Nucleus accumbens (tissue), 56 donors: ENCODE data around the gene ZBTB17.
"Not testable (repeated sequence)": the region's sequence is repeated elsewhere in the genome, so short reads cannot be mapped to it uniquely, and the experiment has no call there.

Experiments
- DNase-seq, 56 donors: peaks; one replicate each; lab custom pipeline; 2025; lab: John Stamatoyannopoulos, UW

ZBTB17 gene

DNA sequence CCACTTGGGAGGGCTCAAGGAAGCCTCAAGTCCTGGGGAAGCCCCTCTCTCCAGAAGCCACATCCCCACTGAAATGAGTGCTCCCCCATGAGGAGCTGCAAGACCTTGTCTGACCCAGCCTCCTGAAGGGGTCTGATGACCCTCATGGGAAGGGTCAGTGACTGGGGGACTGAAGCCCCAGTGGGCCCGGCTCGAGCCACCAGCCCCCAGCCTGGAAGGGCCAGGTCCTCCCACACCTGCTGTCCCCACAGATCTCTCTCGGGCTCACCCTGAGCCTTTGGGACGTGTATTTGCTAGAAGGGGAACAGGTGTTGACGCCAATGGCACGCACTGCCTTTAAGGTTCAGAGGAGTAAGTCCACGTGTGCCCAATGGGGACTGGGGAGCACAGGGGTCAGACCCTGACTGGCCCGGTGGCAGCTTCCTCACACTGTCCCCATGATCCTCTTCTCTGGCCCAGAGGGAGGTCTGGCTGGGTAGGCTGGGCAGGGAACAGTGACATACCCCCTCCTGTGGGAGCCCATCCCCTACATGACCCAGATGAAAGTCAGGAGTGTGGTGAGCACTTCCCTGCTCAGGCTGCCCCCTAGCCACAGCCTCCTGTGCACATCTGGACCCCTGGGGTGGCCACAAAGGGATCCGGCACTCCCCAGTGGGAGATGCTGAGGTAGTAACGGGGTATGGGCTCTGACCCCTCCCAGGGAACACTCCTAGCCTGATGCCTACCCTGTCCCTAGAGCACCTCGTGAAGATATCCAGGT lies 15.7 kb upstream of the ZBTB17 start:
- DNase-seq = no peak

DNA sequence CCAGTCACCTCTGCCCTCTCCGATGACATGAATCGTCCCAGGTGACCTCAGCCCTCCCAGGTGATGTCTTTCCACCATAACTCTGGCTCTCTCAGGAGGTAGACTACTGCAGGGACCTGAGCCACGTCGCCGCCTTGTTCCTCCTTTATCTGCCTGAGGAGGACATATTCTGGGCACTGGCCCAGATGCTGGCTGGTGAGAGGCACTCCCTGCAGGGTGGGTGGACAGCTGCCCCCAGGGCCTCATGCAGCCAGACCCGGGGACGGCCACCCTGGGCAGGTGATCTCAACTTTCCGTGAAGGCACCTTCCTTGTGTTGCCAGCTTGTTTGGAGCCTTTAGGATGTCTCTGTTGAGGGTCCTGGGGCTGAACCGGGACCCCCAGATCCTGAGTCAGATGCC lies 13.9 kb upstream of the ZBTB17 start:
- no peak for DNase-seq

DNA sequence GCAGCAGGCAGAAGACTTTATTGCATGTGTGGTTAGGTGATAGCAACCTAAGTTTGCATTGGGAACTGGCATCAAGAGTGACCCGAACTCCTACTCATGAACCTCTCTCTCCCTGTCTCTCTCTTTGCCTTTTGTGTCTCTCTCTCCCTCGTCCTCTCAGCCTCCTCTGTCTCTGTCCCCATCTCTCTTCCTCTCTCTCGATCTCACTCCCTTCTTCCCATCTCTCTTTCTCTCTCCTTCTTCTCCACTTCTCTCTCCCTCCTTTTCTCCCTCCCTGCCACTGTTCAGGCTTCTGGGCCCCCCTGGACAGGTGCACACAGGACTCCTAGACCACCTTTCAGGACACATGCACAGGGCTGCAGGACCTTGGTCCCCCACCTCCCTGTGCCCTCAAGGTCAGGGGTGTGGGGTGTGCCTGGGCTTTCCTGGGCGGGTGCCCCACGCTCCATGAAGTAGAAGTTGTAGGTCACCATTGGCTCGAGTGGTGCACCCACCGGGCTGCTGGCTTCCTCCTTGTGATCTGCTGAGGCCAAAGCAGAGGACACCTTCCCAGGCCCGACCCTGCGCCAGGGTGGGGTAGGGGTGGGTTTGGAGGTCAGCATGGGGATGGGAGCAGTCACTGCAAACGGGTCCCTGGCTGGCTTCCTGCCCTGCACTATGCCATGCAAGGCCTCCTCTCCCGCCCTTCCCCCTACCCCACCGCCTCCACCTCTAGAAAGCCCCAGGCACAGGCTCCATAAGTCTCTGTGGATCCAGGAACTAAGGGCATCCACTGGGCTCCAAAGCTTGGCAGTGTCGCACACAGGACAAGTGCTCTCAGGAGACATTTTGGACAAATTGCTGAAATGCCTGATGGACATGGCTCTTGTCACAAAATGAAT lies 13.2 kb upstream of the ZBTB17 start:
- DNase-seq = no peak

DNA sequence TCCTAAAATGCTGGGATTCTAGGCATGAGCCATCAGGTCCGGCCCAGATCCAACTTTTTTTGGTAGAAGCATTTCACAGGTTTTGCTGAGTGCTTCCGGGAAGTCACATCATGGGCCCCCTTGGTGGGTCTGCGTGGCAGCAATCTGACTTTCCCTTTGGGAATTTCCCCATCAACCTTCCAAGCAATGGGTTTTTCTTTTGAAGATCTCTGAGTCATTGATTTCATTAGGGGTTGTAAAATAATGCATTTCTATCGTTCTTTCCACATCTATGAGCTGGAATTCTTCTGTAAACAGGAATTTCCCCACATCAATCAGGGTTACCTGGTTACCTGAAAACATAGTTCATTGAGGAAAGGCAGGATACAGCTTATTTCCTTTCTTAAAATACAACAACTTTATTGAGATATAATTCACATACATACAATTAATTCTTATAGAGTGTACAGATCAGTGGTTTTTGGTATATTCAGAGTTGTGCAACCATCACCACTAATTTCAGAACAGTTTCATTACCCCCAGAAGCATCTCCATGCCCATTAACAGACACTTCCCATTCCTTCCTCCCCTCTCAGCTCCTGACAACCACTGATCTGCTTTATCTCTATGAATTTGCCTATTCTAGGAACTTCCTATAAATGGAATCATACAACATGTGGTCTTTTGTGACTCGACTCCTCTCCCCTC lies 9.9 kb upstream of the ZBTB17 start:
- no peak for DNase-seq

DNA sequence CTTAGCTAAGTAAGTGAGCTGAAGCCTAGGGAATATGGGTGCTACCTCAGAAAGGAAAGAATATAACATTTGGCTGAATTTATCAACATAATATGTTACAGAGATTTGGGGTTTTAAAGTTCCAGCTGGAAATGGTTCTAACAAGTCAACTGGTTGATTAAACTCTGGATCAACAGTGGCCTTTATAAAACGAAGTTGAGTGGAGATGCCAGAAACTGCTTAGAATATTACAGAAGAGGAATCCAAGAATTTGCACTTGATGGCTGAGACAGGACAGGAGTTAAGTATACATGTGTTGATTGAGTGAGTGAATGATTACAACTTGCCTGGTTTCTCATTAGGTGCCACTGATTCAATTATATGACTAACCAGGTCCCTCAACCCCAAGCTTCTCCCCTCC lies 7.4 kb upstream of the ZBTB17 start:
- DNase-seq = no peak

DNA sequence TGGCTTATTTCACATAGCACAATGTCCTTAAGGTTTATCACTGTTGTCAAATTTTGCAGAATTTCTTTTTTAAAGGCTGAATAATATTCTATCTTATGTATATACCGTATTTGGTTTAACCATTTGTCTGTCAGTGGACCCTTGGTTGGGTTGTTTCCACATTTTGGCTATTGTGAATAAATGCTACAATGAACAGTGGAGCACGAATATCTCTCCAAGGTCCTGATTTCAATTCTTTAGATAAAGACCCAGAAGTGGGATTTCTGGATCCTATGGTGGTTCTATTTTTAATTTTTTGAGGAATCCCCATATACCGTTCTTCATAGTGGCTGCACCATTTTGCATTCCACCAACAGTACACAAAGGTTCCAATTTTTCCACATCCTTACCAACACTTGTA lies 5.8 kb upstream of the ZBTB17 start:
- no peak for DNase-seq

DNA sequence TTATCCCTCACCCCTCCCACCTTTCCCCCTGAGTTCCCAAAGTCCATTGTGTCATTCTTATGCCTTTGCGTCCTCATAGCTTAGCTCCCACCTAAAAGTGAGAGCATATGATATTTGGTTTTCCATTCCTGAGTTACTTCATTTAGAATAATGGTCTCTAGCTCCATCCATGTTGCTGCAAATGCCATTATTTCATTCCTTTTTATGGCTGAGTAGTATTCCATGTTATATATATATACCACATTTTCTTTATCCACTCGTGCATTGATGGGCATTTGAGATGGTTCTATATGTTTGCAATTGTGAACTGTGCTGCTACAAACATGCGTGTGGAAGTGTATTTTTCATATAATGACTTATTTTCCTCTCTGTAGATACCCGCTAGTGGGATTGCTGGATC lies 2.0 kb upstream of the ZBTB17 start:
- DNase-seq = not testable (repeated sequence)

DNA sequence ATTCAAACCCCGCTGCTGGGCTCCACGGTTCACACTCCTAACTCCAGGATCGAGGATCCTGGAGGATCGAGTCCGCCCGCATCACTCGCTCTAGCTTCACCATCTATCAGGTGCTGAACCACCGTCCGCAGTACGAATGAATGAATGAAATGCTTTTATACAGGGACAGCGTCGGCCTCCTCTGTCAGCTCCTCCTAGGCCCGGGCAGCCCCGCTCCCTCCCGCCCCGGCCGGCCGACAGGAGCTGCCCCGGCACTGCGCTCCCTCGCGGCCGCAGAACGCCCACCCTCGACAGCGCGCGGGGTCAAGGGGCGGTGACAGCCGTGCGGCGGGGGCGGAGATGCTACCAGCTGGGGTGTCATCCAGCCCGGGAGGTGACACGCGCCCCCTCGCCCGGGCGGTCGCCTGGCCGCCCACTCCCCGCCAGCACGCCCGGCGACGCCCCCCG lies 520 bp downstream of the ZBTB17 start:
- peak in 47 of 56 donors; percentile 29 to 92 (median 73) for DNase-seq

DNA sequence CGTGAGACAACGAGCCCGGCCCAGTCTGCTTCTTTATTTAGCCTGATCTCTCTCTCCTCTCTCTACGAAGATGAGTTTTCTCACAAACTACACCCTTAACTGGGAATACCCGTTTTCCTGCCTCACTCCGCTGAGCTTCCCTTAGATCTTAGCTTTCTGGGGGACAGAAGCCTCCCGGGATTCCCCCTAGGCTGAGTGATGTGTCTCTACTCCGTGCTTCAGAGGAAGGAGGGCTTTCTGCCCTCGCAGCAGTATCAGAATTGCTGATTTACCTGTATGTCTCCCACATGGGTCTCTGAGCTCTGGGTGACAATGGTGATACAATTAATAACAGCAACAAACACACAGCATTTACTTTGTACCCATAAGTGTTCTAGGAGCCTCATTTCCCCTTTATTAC lies 1.0 kb downstream of the ZBTB17 start:
- DNase-seq = no peak

DNA sequence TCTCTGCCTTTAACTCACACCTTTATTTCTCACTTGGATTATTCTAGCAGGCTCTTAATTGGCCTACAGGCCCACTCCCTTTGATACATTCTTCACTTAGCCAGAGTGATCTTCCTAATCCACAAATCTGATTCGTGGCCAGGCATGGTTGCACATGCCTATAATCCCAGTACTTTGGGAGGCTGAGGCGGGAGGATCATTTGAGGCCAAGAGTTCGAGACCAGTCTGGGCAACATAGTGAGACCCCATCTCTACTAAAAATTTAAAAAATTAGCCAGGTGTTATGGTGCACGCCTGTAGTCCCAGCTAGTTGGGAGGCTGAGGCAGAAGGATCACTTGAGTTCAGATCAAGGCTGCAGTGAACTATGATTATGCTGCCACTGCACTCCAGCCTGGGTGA lies 2.1 kb downstream of the ZBTB17 start:
- DNase-seq = no peak

DNA sequence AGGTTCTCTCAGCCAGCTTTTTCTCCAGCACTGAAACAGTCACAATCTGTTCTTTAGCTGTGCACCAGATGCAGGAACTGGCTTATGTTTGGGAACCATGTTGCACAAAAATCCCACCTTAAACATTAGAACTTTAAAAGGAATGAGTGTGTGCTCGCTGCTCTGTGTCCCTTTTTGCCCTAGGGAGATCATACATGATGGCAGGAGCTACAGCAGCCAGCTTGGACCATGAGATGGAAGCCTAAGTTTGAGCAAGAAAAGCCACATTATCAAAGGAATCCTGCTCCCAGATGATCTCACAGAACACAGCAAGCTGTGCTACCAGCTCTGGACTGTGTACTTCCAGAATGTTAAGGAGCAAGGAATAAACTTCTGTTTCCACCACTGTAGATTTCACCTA lies 3.5 kb downstream of the ZBTB17 start:
- no peak for DNase-seq

DNA sequence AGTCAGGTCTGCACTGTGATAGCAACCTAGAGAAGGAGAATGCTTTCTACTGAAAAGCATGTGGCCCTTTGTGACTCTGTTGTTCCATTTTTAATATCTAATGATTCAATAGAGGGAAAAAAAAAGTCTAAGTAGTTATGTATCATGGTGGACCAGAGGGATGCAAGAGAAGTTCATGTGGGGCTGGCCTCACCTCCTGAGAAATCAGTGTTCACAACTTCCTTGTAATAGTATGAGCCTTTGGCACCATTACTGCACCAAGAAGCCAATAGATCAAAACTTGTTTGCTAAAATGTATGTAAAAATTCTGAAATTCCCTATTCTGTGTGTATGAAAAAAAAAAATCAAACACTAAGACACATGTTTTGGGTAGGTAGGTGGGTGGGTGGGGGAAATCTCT lies 5.0 kb downstream of the ZBTB17 start:
- DNase-seq = no peak

DNA sequence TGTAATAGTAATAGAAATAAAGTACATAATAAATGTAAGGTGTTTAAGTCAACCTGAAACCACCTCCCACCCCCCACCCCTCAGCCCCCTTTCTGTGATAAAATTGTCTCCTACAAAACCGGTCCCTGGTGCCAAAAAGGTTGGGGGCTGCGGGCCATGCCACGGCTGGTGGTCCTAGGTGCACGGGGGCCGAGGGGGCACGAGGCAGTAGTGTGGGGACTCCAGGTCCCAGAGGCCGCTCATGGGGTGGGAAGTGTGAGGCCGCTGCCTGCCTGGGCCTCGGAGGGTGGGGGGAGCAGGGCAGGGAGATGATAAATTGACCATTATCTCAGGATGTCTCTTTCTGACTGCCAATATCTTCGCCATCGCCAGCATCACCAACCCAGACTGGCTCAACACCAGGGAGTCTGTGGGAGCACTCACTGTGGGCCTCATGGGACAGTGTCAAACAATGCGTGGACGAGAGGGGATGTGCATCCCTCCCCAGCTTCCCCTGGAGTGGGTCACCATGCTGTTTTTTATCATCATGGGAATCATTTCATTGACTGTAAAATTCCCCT lies 6.5 kb downstream of the ZBTB17 start:
- no peak for DNase-seq

DNA sequence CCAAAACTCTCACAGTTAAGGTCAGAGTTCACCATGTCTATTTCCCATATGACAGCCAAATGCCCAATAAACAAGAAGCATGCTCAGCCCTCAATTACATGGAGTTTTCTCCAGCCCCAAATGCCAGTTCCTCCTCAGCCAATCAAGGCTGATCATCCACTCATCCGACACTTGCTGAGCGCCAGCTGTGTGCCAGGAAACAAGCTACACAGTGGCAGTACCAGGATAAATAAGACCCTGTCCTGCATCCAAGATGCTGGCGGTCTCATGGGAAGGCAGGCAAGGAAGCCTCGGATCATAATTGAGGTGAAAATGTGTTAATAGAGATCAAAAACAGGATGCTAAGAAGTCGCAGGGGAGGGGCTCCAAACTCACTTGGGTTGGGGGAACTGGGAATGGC lies 7.7 kb downstream of the ZBTB17 start:
- DNase-seq = peak in 7 of 56 donors; percentile 18 to 50 (median 27)

DNA sequence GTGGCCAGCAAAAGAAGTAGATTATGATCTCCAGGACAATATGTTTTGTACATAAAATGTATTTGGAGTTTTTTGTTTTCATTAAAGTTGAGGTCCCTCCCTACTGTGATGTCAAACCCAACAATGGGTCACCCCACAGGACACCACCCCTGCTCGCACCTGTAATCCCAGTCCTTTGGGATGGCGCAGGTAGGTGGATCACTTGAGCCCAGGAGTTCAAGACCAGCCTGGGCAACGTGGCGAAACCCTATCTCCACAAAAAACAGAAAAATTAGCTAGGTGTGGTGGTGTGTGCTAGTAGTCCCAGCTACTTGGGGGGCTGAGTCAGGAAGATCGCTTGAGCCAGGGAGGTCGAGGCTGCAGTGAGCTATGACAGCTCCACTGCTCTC lies 9.0 kb downstream of the ZBTB17 start:
- no peak for DNase-seq

DNA sequence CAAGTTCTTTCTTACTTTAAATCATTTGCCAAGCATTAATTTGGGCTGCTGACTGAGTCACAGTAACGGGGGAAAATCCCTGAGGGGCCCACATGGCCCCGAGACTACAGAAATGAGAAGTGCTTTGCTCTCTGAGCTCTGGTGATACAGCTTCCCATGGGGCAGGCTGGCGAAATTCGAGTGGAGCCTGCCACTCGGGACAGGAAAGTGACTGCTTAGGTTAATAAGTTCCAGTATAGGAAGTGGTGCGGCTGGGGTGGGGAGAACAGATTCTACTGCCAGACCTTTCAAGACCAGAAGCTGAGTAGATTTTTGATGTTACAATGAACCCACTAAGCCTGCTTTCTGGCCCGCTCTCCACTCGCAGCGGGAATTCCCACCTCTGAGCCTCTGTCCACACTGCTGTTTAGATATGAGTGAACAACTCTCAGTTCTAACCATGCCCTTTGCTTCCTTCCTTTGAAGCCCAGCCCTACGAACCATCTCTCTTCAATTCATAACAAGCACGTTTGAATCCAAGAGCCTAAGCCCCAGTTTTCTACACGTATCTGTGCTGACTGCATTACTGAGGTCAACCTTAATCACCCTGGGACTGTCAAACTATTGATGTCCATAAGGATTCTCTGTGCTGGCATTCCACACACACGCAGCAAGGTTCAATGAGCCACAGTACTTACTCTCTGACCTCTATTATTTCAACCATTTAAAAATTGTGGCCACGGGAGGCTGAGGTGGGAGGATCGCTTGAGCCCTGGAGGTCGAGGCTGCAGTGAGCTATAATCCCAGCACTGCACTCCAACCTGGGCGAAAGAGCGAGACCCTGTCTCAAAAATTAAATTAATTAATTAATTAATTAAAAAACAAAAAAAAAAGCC lies 9.6 kb downstream of the ZBTB17 start:
- peak in 24 of 56 donors; percentile 15 to 63 (median 34) for DNase-seq

DNA sequence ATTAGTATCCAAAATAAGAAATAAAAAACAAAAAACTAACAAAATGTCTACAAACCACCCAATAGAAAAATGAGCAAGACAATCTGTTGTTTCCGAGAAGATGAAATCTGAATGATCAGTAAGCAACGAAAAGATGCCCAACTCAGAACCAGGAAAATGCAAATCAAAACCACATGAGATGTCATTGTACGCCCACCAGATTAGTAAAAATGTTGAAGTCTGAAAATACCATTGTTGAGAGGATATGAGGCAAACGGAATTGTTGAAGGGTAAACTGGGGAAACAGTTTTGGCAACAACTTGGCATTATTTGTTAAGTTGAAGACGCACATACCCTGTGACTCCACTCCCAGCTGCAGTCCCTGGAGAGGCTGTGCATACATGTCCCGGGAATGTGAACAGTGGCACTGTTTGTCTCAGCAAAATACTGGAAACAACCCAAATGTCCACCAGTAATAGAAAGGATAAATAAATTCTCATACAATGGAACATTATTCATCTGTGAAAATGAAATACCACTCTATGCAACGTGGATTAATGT lies 10.6 kb downstream of the ZBTB17 start:
- DNase-seq = peak in 48 of 56 donors; percentile 19 to 83 (median 63)

DNA sequence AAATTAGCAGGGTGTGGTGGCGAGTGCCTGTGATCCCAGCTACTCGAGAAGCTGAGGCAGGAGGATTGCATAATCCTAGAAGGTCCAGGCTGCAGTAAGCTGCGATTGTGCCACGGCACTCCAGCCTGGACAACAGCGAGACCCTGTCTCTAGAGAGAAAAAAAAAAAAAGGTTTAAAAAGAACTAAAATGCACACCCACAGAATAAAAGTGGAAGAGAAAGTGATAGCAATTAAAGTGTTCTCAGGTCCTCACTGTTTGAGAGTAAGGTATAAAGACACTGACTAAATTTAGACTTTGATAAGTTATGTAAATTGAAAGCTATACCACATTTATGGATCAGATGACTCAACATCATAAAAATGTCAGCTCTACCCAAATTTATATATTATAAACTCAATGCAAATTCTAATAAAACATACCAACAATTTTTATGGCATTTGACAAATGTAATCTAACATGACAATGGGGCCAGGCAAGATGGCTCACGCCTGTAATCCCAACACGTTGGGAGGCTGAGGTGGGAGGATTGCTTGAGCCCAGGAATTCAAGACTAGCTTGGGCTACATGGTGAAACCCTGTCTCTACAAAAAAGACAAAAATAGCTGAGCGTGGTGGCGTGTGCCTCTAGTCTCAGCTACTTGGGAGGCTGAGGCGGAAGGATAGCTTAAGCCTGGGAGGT lies 11.8 kb downstream of the ZBTB17 start:
- DNase-seq = no peak

DNA sequence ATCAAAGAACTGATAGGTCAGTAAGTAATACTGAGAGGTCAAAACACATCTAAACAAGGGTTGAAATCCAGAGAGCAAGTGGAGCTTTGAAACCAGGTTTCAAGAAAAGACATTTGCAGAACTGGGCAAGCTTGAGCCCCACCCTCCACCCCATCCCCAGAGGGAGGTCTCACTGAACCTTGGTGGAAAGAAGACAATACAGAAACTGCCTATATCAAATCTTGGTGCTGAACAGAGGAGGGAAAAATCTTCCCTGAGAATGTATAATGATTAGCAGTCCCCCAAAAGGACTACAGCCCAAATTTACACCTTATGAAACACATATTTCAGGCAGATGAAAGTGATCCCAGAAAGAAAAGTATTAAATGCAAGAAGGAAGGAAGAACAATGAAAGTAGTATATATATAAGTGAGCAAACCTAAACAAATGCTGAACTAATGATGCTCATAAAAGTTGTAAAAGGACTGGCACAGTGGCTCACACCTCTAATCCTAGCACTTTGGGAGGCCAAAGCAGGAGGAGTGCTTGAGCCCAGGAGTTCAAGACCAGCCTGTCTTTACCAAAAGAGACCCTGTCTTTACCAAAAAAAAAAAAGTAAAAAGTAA lies 12.4 kb downstream of the ZBTB17 start:
- no peak for DNase-seq
